ENCODE results near the gene ARL13B.
"Not testable (repeated sequence)": the region's sequence is repeated elsewhere in the genome, so short reads cannot be mapped to it uniquely, and the experiment has no call there.

GRCh38 chr3:94044100-94044936, 64.4 kb downstream of the ARL13B start:
- TF ChIP-seq CTCF (IDR thresholded peaks at IDR 0.05; ENCODE audit: low read length); EZH2 (IDR thresholded peaks at IDR 0.05; ENCODE audit: borderline replicate concordance, low read length): not testable (repeated sequence)
